HEK293T (cell line): ENCODE data around the gene UNC50.

Experiments
- CTCF ChIA-PET: fragments of 350-600 bp; formaldehyde crosslinking; extraction: SDS; loops from one replicate; lab custom pipeline; 2021; ENCODE audit warnings: antibody characterized with exemption, inconsistent platforms; lab: Yijun Ruan, JAX
- POLR2A ChIA-PET: fragments of 350-600 bp; formaldehyde crosslinking; extraction: SDS; loops from one replicate; lab custom pipeline; 2020; ENCODE audit warnings: antibody characterized with exemption, inconsistent platforms; lab: Yijun Ruan, JAX
- DNase-seq: peaks from one replicate; pipeline ENCODE4 v3.0.0; 2012; ENCODE audit warnings: mixed read lengths; ENCODE audit errors: extremely low spot score
- ARNT ChIP-seq: fragments of 450-650 bp; IDR thresholded peaks from 2 replicates; pipeline ENCODE4 v1.6.1; 2017; ENCODE audit warnings: mild to moderate bottlenecking
- BHLHE40 ChIP-seq: fragments of 450-650 bp; IDR thresholded peaks from 2 replicates; pipeline ENCODE4 v1.6.1; 2016; ENCODE audit warnings: mild to moderate bottlenecking, moderate library complexity, borderline replicate concordance
- CTBP1 ChIP-seq: fragments of 450-650 bp; IDR thresholded peaks from 2 replicates; pipeline ENCODE4 v1.6.1; 2016; ENCODE audit warnings: borderline replicate concordance
- ELF4 ChIP-seq: fragments of 450-650 bp; IDR thresholded peaks from 2 replicates; pipeline ENCODE4 v1.6.1; 2017; ENCODE audit warnings: antibody characterized with exemption
- FOXA1 ChIP-seq: fragments of 450-650 bp; IDR thresholded peaks from 2 replicates; pipeline ENCODE4 v1.6.1; 2016; ENCODE audit warnings: mild to moderate bottlenecking
- FOXK2 ChIP-seq: fragments of 450-650 bp; IDR thresholded peaks from 2 replicates; pipeline ENCODE4 v1.6.1; 2016; ENCODE audit warnings: mild to moderate bottlenecking
- FOXM1 ChIP-seq: fragments of 450-650 bp; IDR thresholded peaks from 2 replicates; pipeline ENCODE4 v1.6.1; 2017; ENCODE audit warnings: mild to moderate bottlenecking, borderline replicate concordance
- HDGF ChIP-seq: fragments of 450-650 bp; IDR thresholded peaks from 2 replicates; pipeline ENCODE4 v1.6.1; 2017; ENCODE audit warnings: antibody characterized with exemption, borderline replicate concordance
- L3MBTL2 ChIP-seq: fragments of 450-650 bp; conservative IDR thresholded peaks from 2 replicates; pipeline ENCODE4 v1.6.1; 2016; ENCODE audit warnings: mild to moderate bottlenecking
- LEF1 ChIP-seq: fragments of 450-650 bp; IDR thresholded peaks from 2 replicates; pipeline ENCODE4 v1.6.1; 2017; ENCODE audit warnings: mild to moderate bottlenecking, borderline replicate concordance
- NFRKB ChIP-seq: fragments of 450-650 bp; IDR thresholded peaks from 2 replicates; pipeline ENCODE4 v1.6.1; 2016; ENCODE audit warnings: mild to moderate bottlenecking, moderate library complexity
- SP1 ChIP-seq: fragments of 450-650 bp; IDR thresholded peaks from 2 replicates; pipeline ENCODE4 v1.6.1; 2017
- SUZ12 ChIP-seq: fragments of 450-650 bp; IDR thresholded peaks from 2 replicates; pipeline ENCODE4 v1.6.1; 2016; ENCODE audit warnings: mild to moderate bottlenecking
- TARDBP ChIP-seq: fragments of 450-650 bp; IDR thresholded peaks from 2 replicates; pipeline ENCODE4 v1.6.1; 2016
- ZNF384 ChIP-seq: fragments of 450-650 bp; IDR thresholded peaks from 2 replicates; pipeline ENCODE4 v1.6.1; 2016
- TF ChIP-seq, protein P1 (sequence below): fragments of 450-650 bp; IDR thresholded peaks from 2 replicates; pipeline ENCODE4 v1.6.1; 2016

Gene UNC50

DNA sequence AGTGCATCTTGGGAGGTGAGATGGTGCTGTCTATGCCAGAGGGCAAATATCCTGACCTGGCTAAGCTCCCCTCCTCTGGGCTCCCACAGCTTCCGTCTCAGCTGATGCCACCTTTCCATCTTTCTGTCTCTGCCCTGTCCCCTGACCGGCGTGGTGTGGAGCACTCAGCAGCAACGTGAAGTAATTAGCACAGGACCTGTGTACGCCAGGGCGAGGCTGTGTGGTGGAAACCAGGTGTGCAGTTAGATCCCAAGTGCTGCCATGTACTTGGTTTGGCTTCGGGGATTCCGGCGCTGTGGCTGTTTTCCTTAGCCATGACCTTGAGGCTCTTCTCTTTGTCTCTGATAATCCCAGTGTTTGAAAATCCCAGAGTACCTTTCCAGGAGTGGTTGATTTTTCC lies 36.6 kb upstream of the UNC50 start:
- POLR2A ChIA-PET: no interaction called here
- CTCF ChIA-PET: interaction anchor here (0.9 to 1.1 kb wide), 2 partner anchors 12 to 21 kb away, joined by 3 read pairs; no protein-coding TSS in a partner anchor
- TF ChIP-seq ZNF384: no peak
- TF ChIP-seq L3MBTL2: no peak
- no peak for TF ChIP-seq FOXA1
- TF ChIP-seq FOXK2: no peak
- TF ChIP-seq ELF4: no peak
- TF ChIP-seq SP1: no peak
- no peak for TF ChIP-seq BHLHE40
- TF ChIP-seq NFRKB: no peak
- TF ChIP-seq SUZ12: no peak
- TF ChIP-seq CTBP1: no peak
- TF ChIP-seq LEF1: no peak
- TF ChIP-seq, protein P1, sequence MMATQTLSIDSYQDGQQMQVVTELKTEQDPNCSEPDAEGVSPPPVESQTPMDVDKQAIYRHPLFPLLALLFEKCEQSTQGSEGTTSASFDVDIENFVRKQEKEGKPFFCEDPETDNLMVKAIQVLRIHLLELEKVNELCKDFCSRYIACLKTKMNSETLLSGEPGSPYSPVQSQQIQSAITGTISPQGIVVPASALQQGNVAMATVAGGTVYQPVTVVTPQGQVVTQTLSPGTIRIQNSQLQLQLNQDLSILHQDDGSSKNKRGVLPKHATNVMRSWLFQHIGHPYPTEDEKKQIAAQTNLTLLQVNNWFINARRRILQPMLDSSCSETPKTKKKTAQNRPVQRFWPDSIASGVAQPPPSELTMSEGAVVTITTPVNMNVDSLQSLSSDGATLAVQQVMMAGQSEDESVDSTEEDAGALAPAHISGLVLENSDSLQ: no peak
- no peak for TF ChIP-seq TARDBP
- TF ChIP-seq FOXM1: no peak
- TF ChIP-seq HDGF: no peak
- no peak for TF ChIP-seq ARNT
- DNase-seq: no peak

DNA sequence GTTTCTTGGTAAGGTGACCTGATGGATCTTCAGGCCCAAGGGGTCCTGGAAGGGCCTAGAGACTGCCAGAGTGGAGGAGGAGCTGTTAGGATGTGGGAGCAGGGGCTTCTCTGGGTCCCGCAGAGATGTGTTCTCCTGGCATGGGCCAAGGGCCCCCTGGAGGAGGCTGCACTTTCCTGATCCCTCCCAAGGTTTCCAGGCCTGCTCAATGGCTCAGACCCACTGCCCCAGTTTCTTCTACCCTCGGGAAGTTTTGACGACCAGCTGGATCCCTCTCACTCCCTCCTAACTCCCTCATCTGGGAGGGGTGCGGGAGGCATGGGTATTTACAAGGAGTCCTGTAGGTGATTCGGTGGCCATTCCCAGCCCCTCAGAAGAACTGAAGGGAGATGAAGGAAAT lies 36.2 kb upstream of the UNC50 start:
- DNase-seq: no peak
- POLR2A ChIA-PET: no interaction called here
- CTCF ChIA-PET: no interaction called here
- no peak for TF ChIP-seq ELF4
- no peak for TF ChIP-seq SUZ12
- TF ChIP-seq ARNT: no peak
- no peak for TF ChIP-seq LEF1
- TF ChIP-seq NFRKB: no peak
- TF ChIP-seq, protein P1: no peak
- TF ChIP-seq ZNF384: no peak
- no peak for TF ChIP-seq TARDBP
- TF ChIP-seq BHLHE40: no peak
- TF ChIP-seq FOXK2: no peak
- TF ChIP-seq L3MBTL2: no peak
- TF ChIP-seq CTBP1: no peak
- TF ChIP-seq SP1: no peak
- TF ChIP-seq FOXA1: no peak

DNA sequence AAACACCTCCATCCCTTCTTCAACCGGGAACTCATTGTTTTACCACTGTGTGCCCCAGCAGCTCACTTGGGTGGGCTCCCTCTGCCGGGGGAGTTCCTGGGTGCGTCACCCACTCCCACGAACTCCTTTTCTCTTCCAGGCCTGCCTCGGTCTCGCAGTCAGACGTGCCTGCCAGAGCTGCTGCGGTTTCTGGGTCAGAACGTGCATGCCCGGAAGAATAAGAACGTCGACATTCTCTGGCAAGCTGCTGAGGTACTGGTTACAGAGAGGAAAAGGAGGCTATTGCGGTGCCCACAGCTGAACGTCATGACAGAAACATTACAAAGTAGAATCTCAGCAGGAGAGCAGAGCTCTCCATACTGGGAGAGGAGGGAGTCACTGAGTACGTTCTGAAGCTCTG lies 35.7 kb upstream of the UNC50 start:
- no peak for DNase-seq
- TF ChIP-seq, protein P1: no peak
- TF ChIP-seq FOXM1: no peak
- TF ChIP-seq NFRKB: no peak
- no peak for TF ChIP-seq TARDBP
- TF ChIP-seq FOXK2: no peak
- TF ChIP-seq BHLHE40: no peak
- TF ChIP-seq ARNT: no peak
- TF ChIP-seq ELF4: no peak
- no peak for TF ChIP-seq FOXA1
- TF ChIP-seq SP1: no peak
- TF ChIP-seq L3MBTL2: no peak
- TF ChIP-seq LEF1: no peak
- no peak for TF ChIP-seq HDGF
- TF ChIP-seq SUZ12: no peak
- no peak for TF ChIP-seq ZNF384
- POLR2A ChIA-PET: no interaction called here
- CTCF ChIA-PET: no interaction called here

DNA sequence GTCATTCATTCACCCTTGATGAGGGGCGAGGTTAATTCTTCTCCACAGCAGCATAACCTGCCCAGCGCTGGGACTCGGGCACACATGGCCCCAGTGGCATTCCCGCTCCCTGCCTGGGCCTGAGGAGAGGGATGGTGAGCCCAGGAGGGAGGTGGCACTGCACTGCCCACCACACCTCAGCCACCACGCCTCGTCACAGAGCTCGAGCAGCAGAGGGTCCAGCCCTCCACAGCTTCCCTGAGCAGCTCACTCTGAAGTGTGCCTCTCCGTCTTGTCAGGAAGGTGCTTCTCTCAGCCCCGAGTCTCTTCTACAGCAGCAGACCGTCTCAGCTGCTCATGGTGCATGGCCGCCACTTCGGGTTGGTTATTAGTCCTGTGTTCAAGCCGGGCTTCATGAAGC lies 35.0 kb upstream of the UNC50 start:
- POLR2A ChIA-PET: no interaction called here
- DNase-seq: no peak

DNA sequence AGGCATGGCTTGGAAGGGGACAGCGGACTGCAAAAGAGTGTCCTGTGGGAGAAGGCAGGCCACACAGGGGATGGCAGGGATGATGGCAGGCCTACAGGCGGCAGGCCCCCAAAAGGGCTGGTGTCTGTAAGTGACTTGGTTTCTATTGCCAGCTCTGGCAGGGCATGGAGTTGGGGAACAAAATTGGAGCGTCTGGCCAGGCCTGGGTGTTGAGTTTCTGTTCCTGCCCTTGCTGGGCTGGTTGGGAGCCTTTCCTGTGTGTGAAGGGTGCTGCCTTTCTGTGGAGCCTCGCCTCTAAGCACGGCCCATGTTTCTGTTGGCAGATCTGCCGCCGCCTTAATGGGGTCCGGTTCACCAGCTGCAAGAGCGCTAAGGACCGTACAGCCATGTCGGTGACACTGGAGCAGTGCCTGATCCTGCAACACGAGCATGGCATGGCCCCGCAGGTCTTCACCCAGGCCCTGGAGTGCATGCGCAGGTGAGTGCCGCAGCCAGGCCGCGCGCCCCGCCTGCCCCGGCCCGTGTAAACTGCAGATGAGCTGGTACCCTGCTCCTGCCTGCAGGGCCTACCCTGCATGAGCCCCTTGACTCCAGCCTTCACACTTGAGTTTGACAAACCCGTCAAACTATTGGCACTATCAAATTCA lies 31.6 kb upstream of the UNC50 start:
- ChIA-PET POLR2A (no interaction called here), CTCF (interaction anchor here (0.6 kb wide), 1 partner anchor 149 kb away, joined by 3 read pairs; no protein-coding TSS in a partner anchor)
- no peak for DNase-seq
- TF ChIP-seq ARNT: no peak
- TF ChIP-seq ZNF384: no peak
- no peak for TF ChIP-seq FOXK2
- no peak for TF ChIP-seq SP1
- no peak for TF ChIP-seq TARDBP
- TF ChIP-seq LEF1: no peak
- no peak for TF ChIP-seq CTBP1
- no peak for TF ChIP-seq NFRKB
- TF ChIP-seq HDGF: no peak
- no peak for TF ChIP-seq ELF4
- no peak for TF ChIP-seq FOXM1

More for the DNA sequence above, 35.0 kb upstream of the UNC50 start:
- TF ChIP-seq FOXA1 (no peak), TARDBP (no peak), ELF4 (no peak)
- CTCF ChIA-PET: no interaction called here

DNA sequence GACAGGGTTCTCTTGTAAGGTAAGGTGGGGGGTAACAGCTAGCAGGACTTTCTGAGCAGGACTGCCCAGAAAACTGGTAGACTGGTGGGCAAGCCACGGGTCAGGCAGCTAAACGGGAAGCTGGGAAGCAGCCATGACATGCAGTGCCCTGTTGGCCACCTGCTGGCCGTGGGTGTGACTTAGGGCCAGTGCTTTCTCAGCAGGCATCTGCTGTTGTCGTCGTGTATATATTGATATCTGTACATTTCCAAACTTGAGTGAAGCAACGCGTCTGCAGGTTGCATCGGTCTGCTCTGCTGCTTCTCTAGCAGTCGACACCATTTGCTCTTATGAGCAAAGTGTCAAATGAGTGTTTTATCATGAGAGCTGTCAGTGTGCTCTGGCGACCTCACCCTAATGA lies 31.1 kb upstream of the UNC50 start:
- ChIA-PET POLR2A (no interaction called here), CTCF (no interaction called here)
- no peak for TF ChIP-seq ARNT
- no peak for TF ChIP-seq ZNF384
- no peak for TF ChIP-seq FOXA1
- no peak for TF ChIP-seq BHLHE40
- DNase-seq: no peak
